ENCODE data around the gene RBM19.

The RBM19 gene

DNA sequence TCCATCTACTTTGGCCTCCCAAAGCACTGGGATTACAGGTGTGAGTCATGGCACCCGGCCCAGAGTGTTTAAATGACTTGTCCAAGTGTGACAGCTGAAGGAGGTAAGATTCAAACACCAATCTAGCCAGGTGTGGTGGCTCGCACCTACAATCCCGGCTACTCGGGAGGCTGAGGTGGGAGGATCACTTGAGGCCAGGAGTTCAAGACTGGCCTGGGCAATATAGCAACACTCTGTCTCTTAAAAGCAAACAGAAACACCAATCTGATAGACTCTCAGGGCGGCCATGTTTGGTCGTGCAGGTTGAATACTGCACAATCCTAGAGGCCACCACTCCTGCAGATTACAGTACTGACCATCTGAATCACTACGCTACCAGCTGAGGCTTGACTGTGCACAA, 68.7 kb downstream of the RBM19 start:
- no peak overlapping the region for H3K27ac ChIP-seq
- no peaks in the 10 kb centered on the region for H4K20me1 ChIP-seq (ENCODE audit: insufficient read depth)

GRCh38 chr12:113896841-113897240, 69.3 kb downstream of the RBM19 start:
- Histone ChIP-seq H3K27me3 (ENCODE audit: insufficient read depth, low read depth) (no peaks in the 10 kb centered on the region), H3K4me3 (IDR thresholded peaks at IDR 0.05; ENCODE audit: insufficient read depth, low read depth, low read length) (no peak overlapping the region), H3K9ac (no peak overlapping the region), H3K4me1 (ENCODE audit: low read depth, poor library complexity, severe bottlenecking) (no peaks in the 10 kb centered on the region), H3K79me2 (ENCODE audit: insufficient read depth, low read depth) (no peaks in the 10 kb centered on the region), H3K27ac (no peak overlapping the region), H3K36me3 (ENCODE audit: insufficient read depth) (no peaks in the 10 kb centered on the region), H4K20me1 (ENCODE audit: insufficient read depth) (no peaks in the 10 kb centered on the region), H2AFZ (ENCODE audit: low read depth) (no peak overlapping the region), H3K4me2 (no peak overlapping the region)
- TF ChIP-seq CTCF (conservative IDR thresholded peaks at IDR 0.05; ENCODE audit: low read depth, low read length): no peak

More for the DNA sequence above, 68.7 kb downstream of the RBM19 start:
- no peak overlapping the region for H3K4me3 ChIP-seq (IDR thresholded peaks at IDR 0.05; ENCODE audit: insufficient read depth, low read depth, low read length)
- no peaks in the 10 kb centered on the region for H3K36me3 ChIP-seq (ENCODE audit: insufficient read depth)
- no peak overlapping the region for H3K4me2 ChIP-seq
- no peaks in the 10 kb centered on the region for H3K27me3 ChIP-seq (ENCODE audit: insufficient read depth, low read depth)
- TF ChIP-seq CTCF (conservative IDR thresholded peaks at IDR 0.05; ENCODE audit: low read depth, low read length): no peak
- no peaks in the 10 kb centered on the region for H3K79me2 ChIP-seq (ENCODE audit: insufficient read depth, low read depth)
- H3K4me1 ChIP-seq (ENCODE audit: low read depth, poor library complexity, severe bottlenecking): no peaks in the 10 kb centered on the region
- no peak overlapping the region for H3K9ac ChIP-seq
- H2AFZ ChIP-seq (ENCODE audit: low read depth): no peak overlapping the region

DNA sequence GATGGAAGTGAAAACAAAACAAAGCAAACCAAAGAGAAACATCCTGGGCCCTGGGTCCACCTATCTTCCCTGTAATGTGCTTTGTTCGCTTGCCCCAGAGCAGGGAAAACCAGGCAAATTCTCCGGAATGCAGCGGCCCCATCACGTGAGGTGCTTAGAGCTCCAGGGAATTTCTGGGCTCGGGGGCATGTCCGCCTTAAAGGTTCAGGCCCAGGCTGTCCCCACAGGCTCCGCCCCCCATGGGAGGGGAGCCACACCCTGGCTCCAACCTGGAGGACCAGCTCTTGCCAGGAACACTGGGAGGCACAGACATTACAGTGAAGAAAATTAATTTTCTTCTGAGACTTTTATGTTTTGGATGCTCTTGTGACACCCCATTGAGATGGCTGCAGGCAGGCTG, 69.9 kb downstream of the RBM19 start:
- no peaks in the 10 kb centered on the region for H3K27me3 ChIP-seq (ENCODE audit: insufficient read depth, low read depth)
- H4K20me1 ChIP-seq (ENCODE audit: insufficient read depth): no peaks in the 10 kb centered on the region
- no peak for TF ChIP-seq CTCF (conservative IDR thresholded peaks at IDR 0.05; ENCODE audit: low read depth, low read length)
- H3K36me3 ChIP-seq (ENCODE audit: insufficient read depth): no peaks in the 10 kb centered on the region
- H3K27ac ChIP-seq: no peak overlapping the region
- no peak overlapping the region for H3K4me3 ChIP-seq (IDR thresholded peaks at IDR 0.05; ENCODE audit: insufficient read depth, low read depth, low read length)
- no peak overlapping the region for H3K4me2 ChIP-seq
- no peak overlapping the region for H3K9ac ChIP-seq
- H3K4me1 ChIP-seq (ENCODE audit: low read depth, poor library complexity, severe bottlenecking): no peaks in the 10 kb centered on the region
- no peaks in the 10 kb centered on the region for H3K79me2 ChIP-seq (ENCODE audit: insufficient read depth, low read depth)
- no peak overlapping the region for H2AFZ ChIP-seq (ENCODE audit: low read depth)

GRCh38 chr12:113895176-113895575, 70.9 kb downstream of the RBM19 start:
- Histone ChIP-seq H3K79me2 (ENCODE audit: insufficient read depth, low read depth) (no peaks in the 10 kb centered on the region), H3K4me2 (no peak overlapping the region), H4K20me1 (ENCODE audit: insufficient read depth) (no peaks in the 10 kb centered on the region), H3K4me1 (ENCODE audit: low read depth, poor library complexity, severe bottlenecking) (no peaks in the 10 kb centered on the region), H3K4me3 (IDR thresholded peaks at IDR 0.05; ENCODE audit: insufficient read depth, low read depth, low read length) (no peak overlapping the region), H3K27me3 (ENCODE audit: insufficient read depth, low read depth) (no peaks in the 10 kb centered on the region), H3K27ac (no peak overlapping the region), H2AFZ (ENCODE audit: low read depth) (no peak overlapping the region), H3K36me3 (ENCODE audit: insufficient read depth) (no peaks in the 10 kb centered on the region), H3K9ac (no peak overlapping the region)
- TF ChIP-seq CTCF (conservative IDR thresholded peaks at IDR 0.05; ENCODE audit: low read depth, low read length): no peak
